Right kidney (tissue), 1 donor: ENCODE data around the gene COX6A2.
"Not testable (repeated sequence)": the region's sequence is repeated elsewhere in the genome, so short reads cannot be mapped to it uniquely, and the experiment has no call there.

ENCODE experiments used
- DNase-seq: peaks from one replicate; pipeline ENCODE4 v3.0.0-alpha.2; 2016

Gene COX6A2

DNA sequence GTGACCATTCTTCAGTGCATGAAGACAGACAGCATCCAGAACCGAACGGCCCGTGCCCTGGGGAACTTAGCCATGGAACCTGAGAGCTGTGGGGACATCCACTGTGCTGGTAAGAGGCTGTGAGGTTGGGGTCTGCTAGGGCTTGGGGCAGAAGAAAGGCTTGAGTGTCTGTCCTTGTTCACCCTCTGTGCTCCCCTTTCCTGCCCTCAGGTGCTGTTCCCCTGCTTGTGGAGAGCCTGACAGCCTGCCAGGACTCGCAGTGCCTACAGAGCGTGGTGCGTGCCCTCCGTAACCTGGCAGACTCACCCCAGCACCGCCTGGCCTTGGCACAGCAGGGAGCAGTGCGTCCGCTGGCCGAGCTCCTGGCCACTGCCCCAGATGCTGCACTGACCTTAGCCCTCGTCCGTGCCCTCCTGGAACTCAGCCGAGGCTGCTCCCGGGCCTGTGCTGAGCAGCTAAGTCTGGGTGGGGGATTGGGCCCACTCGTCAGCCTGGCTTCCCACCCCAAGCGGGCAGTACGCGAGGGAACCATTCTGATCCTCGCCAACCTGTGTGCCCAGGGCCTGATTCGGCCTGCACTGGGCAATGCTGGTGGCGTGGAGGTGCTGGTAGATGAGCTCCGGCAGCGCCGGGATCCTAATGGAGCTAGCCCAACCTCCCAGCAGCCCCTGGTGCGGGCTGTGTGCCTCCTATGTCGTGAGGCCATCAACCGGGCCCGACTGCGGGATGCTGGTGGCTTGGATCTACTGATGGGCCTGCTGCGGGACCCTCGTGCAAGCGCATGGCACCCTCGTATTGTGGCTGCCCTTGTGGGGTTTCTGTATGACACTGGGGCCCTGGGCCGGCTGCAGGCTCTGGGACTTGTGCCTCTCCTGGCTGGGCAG is 34.0 kb upstream of the COX6A2 start:
- no peak for DNase-seq

DNA sequence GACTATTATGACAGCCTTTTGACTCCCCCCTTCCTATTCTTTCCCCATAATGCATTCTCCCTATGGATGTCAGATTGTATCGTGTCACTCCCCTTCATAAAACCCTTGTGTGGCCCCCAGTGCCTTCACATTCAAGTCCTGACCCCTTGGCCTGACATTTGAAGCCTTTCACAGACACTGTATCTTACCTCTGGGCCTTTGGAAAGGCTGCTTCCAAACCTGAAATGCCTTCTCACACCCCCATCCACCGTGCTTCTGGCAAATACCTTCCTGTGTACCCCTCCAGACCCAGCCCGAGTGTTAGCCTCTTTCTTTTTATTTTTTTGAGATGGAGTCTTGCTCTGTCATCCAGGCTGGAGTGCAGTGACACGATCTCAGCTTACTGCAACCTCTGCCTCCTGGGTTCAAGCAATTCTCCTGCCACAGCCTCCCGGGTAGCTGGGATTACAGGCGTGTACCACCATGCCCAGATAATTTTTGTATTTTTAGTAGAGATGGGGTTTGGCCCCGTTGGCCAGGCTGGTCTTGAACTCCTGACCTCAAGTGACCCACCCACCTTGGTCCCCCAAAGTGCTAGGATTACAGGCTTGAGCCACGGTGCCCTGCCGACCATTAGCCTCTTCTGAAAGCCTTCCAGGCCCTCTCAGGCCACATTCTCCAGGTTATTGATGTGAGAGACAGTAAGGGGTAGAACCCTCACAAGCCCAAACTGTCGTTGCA is 33.2 kb upstream of the COX6A2 start:
- DNase-seq = no peak

DNA sequence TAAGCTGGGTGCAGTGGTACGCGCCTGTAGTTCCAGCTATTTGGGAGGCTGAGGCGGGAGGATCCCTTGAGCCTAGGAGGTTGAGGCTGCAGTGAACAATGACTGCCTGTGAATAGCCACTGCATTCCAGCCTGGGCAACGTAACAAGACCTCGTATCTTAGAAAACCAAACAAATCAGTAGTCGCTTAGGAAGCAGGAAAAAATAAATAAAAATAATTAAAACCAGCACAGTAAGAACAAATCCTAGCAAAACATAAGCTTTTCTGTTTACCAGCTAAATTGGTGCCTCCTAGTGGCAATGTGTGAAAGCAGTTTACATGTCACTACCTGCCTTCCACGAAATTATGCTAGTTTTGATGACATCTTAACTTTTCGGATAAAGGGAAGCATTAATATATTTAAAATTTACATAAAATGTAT is 32.4 kb upstream of the COX6A2 start:
- no peak for DNase-seq

DNA sequence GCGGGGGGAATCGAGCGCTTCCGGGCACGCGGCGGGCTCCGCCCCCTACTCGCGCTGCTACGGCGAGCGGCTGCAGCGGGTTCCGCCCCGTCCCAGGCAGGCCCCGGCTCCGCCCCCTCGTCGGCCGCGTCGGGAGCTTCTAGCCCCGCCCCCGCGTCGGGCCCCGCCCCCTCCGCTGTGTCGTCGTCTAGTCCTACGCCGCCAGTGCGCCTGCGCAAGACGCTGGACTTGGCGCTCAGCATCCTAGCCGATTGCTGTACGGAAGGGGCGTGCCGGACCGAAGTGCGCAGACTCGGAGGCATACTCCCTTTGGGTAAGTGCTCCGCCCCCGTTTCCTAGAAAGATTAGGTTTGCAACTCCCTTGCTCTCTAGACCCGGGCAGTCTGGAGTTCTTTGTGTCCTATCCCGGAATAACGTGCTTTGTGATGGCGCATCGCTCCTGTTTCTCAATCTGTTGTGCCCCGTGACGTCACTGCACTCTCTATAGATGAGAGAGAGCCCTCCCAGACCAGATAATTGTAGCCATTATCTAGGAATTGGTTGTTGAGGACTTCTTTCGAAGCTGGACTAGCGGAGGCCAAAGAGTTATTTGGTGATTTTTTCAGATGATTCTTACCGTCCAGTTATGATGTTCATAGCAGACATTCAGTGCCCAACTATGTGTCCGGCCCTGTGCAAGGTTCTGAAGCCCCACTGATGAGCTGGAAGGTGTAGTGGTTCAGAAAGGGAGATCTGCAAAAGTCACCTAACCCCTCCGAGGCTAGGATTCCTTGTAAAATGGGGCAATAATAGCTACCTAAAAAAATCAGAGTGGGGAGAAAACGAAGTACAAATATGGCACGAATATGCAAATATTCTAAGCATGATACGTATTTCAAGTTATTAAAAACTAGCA is 31.8 kb upstream of the COX6A2 start:
- DNase-seq = peak; percentile 77

DNA sequence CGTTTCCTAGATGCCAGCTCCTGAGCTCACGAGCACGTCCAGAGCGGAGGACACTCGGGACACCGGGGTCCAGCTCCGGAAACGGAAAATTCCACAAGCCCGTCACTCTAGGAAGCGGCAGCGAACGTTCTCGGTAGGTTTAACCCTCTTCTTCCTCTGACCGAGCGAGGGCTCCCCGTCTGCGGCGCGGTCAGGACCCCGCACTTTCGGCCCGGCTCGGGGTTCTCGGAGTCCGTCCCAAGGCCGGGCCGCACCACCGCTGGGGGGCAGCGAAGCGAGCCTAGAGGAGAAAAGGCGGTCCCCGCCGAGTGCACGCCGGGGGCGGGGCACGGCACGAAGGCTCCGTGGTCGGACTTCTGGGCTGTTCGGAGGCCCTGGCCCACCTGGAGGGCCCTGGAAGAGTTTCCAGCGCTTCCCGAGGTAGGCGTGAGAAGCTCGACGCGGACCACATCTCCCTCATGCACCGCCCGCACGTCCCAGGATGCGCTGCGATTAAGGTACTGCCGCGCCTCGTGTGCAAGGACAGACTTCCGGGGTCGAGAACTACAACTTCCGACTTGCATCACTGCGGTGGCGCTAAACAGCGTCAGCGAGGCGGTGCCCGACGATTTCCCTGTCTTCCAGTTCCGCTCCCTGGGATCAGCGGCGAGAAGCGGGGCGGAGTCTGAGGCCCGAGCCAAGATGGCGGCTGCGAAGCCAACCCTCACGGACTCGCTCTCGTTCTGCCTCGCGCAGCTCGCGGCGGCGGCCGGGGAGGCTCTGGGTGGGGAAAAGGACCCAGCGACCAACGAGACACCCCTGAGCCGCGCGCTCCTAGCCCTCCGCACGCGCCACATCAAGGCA is 30.9 kb upstream of the COX6A2 start, which contains the start of gene ARMC5:
Gene ARMC5 (plus strand): TSS at position 658 of the 843 bp plus-strand sequence. CDS start 24 bp downstream, at position 682.
- peak; percentile 100 for DNase-seq

GRCh38 chr16:31458073-31458843 is 30.1 kb upstream of the COX6A2 start:
- DNase-seq = peak; percentile 69

GRCh38 chr16:31456988-31457360 is 28.8 kb upstream of the COX6A2 start:
- DNase-seq = no peak

DNA sequence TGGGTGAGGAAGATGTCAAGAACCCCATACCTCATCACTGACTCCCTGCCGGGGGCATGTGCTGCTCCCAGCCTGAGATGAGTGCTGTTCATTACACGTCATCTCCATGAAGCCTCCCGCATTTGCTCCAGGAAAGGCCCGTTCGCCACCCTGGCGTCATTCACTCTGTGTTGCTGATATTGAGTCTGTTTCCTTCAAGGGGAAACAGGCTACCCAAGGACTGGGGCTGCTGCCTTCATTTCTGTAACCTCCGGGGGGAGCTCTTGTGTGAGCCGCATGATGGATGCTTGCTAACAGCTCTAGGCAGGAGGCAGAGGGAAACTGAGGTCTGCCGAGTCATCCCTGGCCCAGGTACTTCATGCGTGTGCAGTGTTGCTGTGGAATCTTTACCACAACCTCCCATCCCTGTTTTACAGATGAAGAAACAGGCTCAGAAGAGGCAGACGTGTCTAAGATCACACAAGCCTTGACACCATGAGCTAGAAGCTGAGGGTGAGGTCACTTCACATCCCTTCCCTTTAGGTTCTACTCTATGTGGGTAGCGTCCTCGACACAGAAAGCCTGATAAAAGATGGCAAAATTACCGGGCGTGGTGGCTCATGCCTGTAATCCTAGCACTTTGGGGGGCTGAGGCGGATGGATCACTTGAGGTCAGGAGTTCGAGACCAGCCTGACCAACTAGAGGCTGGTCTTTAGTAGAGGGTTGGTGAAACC is 27.6 kb upstream of the COX6A2 start:
- no peak for DNase-seq

DNA sequence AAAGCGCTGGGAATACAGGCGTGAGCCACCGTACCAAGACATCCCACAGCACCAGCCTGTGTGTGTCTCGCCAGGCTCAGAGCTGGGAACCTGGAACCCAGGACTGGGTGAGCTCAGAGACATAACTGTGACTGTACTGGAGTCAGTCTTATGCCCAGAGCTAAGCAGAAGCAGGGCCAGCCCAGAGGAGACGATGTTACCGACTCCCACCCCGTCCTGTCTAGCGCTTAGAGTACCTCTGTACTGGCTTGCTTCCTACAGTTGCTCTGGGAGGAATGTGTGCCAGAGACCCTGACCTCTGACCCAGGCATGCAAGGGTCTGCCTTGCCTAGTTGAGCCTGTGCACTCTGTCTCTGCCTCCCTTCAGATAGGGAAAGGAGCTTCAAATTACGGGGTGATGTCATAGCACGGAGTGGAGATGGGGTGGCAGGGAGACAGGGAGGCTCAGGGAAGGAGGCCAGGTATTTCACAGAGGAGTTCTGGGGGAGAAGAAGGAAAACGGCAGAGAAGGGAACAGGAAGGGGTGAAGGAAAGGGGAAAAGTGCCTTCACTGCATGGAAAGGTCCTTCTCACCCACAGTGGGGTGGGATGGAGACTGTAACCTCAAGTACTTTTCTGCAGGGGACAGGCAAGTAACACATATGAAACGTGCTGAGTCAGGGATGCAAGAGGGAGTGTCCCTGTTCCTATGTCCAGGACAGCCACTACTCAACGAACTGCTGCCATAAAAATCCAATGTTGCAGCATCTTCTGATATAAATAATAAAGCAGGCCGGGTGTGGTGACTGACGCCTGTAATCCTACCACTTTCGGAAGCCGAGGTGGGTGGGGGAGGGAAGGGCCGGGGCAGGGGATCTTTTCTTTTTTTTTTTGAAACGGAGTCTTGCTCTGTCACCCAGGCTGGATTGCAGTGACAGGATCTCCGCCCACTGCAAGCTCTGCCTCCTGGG is 25.4 kb upstream of the COX6A2 start:
- no peak for DNase-seq

GRCh38 chr16:31452631-31453106 is 24.5 kb upstream of the COX6A2 start:
- DNase-seq = no peak

DNA sequence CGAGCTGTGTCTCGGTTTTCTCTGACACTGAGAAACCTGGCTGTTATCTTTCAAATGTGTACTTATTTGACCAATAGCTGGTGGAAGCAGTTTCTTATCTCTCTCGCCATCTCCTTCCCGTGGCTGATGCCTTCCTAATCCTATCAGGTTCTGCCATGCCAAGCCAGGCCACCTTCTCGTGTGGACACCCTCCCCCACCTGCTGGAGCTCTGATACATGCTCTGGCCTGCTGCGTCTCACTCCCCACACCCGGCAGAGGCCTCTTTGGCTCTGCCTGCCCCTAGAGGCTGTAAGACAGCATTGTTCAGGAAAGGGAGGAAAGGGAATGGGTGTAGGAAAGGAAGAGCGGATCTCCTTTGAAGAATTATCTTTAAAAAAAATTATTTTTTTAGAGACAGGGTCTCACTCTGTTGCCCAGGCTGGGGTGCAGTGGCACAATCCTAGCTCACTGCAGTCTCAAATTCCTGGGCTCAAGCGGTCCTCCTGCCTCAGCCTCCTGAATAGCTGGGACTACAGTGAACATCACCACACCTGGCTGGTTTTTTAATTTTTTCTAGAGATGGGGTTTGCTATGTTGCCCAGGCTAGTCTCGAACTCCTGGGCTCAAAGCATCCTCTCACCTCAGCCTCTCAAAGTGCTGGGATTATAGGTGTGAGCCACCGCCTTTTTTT is 23.7 kb upstream of the COX6A2 start:
- peak; percentile 49 for DNase-seq

DNA sequence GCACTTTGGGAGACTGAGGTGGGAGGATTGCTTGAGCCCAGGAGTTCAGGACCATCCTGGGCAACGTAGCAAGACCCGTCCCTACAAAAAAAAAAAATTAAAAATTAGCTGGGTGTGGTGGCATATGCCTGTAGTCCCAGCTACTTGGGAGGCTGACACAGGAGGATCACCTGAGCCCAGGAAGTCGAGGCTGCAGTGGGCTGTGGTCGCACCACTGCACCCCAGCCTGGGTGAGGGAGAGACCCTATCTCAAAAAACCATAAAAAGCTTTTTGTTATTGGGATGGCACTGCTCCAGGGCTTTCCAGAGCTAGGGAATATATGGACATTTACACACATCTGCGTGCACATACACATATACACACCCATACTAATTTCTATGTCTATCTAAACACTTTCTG is 23.0 kb upstream of the COX6A2 start:
- DNase-seq = no peak

DNA sequence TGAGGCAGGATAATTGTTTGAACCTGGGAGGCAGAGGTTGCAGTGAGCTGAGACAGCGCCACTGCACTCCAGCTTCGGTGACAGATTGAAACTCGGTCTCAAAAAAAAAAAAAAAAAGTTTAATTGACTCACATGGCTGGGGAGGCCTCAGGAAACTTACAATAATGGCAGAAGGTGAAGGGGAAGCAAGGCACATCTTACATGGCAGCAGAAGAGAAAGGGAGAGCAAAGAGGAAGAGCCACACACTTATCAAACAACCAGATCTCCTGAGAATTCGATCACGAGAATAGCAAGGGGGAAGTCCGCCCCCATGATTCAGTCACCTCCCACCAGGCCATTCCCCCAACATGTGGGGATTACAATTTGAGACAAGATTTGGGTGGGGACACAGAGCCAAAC is 17.8 kb upstream of the COX6A2 start:
- not testable (repeated sequence) for DNase-seq

GRCh38 chr16:31441956-31442355 is 13.8 kb upstream of the COX6A2 start:
- DNase-seq = peak; percentile 25

DNA sequence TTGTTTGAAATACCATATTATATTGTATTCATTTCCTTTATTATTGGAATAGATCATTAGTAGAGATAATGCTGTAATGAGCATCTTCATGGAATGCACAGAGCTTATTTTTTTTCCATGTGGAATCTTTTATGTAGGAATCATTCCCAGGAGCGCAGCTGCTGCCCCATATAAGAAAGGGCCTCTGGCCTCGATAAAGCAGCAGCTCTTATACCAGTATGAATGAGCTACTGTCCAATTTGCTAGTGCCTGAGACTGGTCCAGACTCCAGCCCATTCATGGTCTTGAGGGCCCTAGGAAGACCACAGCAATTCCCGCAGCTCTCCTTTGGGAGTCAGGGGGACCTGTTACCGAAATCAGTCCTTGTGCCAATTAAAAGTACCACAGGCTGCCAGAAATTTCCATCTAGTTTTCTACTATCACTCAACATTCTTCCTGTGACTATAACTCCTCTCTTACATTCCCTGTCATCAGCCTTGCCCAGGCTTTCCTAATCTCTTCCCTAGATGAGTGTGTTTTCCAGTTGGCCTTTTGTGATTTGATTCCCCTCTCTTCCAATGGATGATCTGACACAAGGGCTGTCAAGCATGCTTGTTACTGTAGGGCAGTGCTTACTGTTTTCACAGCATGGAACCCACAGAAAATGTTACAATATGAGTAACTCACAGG is 12.5 kb upstream of the COX6A2 start:
- no peak for DNase-seq

- DNase-seq = no peak
Observed at GRCh38 chr16:31439519-31439918, 11.4 kb upstream of the COX6A2 start.

DNA sequence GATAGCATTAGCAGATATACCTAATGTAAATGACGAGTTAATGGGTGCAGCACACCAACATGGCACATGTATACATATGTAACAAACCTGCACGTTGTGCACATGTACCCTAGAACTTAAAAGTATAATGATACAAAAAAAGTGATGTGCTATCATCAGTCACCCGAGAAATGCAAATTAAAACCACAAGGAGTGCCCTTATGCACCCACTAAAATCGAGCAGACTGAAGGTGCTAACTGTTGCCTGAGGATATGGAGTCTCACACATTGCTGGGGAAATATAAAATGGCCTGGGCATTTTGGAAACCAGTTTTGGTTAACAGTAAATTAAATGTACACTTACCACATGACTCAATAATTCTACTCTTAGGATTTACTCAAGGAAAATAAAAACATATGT is 10.9 kb upstream of the COX6A2 start:
- not testable (repeated sequence) for DNase-seq

GRCh38 chr16:31438414-31438813 is 10.3 kb upstream of the COX6A2 start:
- DNase-seq = no peak
